Posterior cingulate gyrus (tissue), 11 donors: ENCODE measurements around the gene HSH2D.
"Not testable (repeated sequence)": the region's sequence is repeated elsewhere in the genome, so short reads cannot be mapped to it uniquely, and the experiment has no call there.

ENCODE experiments used
- DNase-seq, 10 donors: peaks; one replicate each; pipeline versions ENCODE4 v3.0.0 to v3.0.0-alpha.2; 2020 to 2021; ENCODE audit warnings: mixed read lengths in 3 of 10
- intact Hi-C: fragments of 100-400 bp; cut with DNase I; formaldehyde crosslinking; loops from one replicate; pipeline ENCODE4 v1.15.1; 2023

HSH2D gene

DNA sequence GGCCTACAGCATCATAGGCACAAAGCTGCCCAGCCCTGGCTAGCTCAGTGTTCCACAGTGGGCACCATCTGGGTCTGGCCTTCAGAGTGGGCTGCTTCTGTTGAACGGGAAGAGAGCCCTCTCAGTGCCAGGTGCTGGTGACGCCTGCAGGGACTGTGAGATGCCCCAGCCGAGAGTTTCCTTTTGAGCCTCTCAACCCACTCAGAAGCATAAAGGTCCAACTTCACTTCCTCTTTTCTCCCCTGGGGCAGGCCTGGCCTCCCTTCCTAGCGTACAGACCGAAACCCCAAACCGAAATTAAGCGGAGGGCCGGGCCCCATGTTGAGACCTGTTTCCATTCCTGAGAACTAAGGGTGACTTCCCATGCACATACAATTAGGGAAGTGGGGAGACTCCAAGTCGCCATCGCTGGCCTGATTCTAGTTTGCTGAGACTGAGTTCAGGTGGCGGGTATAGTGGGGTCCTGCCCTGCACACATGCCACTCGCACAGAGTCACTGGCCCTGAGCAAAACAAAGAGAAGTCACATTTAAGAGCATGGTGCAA, 24.9 kb upstream of the HSH2D start:
- intact Hi-C loops = no loop called here
- peak in 1 of 10 donors; percentile 61 for DNase-seq

DNA sequence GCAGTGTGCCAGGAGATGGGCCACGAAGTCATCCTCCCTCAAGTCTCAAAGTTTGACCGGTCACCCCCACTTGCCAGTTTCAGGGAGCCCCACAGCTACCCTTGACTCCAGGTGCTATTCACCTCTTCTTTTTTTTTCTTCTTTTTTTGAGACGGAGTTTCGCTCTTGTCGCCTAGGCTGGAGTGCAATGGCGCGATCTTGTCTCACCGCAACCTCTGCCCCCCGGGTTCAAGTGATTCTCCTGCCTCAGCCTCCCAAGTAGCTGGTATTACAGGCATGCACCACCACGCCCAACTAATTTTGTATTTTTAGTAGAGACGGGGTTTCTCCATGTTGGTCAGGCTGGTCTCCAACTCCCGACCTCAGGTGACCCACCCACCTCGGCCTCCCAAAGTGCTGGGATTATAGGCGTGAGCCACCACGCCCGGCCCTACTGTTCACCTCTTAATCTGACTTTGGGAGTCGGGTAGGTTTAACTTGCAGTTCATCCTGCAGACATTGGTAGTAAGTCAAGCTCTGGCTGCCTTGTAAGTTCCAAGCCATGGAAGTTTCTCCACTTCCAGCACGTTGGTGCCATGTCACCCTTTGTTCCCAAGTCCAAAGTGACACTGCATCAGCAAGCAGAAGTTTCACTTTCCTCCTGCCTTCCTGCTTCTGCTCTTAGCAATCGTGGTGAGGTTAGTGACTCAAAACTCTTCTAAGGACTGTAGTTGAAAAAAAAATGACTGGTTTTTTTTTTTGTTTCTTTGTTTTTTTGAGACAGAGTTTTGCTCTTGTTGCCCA, 24.2 kb upstream of the HSH2D start:
- DNase-seq = peak in 1 of 10 donors; percentile 13
- intact Hi-C loops = not testable (repeated sequence)

DNA sequence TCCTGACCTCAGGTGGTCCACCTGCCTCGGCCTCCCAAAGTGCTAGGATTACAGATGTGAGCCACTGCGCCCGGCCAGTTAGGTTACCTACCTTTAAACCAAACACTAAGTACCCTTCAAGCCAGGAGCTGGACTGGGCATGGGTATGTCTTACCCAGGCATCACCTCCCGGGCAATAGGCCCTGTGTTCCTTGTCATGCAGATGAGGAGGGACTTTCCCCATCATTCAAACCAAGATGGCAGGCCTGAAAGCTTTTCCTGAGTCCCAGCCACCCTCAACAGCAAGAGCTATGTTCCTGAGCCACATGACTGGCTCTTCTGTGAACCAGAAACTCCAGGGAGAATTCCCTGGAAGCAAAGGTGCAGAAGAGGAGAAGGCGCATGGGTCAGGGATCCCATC, 22.3 kb upstream of the HSH2D start:
- peak in 1 of 10 donors; percentile 35 for DNase-seq
- intact Hi-C loops = no loop called here

DNA sequence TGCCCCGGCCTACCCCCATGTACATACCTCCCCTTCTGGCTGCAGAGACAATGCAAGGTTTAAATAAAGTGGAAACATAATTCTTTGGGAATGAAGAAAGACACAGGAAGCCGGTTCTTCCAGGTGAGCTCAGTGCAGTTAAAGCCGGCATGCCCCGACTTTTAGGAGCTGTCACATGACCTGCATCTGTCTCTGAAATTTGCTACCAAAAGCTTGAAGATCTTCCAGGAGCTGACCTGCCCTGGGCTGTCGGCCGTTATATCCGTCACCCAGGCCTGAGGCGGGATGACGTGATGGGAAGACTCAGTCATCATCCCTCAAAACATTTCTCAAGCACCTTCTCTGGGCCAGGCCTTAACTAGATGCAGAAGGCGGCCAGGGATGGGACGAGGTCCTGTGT, 21.5 kb upstream of the HSH2D start:
- peak in 1 of 10 donors; percentile 29 for DNase-seq
- intact Hi-C loops = no loop called here

DNA sequence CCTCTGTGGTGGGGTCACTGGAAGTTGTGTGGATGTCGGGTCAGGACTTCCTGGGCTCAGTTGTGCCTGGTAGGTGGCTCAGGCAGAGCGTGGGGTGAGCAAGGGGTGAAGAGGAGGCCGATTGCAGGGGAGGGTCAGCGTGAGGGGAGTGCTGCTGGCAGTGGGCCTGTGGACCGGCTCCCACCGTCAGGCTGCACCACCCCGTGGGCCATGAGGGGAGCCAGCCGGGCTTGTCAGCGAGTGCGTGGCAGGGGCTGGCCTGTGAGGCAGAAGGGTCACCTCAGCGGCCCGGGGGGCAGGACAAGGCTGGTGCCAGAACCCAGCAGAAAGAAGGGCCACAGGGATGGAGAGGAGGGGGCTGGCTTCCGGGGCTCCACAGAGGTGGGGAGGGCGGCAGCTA, 18.5 kb upstream of the HSH2D start:
- intact Hi-C loops = no loop called here

DNA sequence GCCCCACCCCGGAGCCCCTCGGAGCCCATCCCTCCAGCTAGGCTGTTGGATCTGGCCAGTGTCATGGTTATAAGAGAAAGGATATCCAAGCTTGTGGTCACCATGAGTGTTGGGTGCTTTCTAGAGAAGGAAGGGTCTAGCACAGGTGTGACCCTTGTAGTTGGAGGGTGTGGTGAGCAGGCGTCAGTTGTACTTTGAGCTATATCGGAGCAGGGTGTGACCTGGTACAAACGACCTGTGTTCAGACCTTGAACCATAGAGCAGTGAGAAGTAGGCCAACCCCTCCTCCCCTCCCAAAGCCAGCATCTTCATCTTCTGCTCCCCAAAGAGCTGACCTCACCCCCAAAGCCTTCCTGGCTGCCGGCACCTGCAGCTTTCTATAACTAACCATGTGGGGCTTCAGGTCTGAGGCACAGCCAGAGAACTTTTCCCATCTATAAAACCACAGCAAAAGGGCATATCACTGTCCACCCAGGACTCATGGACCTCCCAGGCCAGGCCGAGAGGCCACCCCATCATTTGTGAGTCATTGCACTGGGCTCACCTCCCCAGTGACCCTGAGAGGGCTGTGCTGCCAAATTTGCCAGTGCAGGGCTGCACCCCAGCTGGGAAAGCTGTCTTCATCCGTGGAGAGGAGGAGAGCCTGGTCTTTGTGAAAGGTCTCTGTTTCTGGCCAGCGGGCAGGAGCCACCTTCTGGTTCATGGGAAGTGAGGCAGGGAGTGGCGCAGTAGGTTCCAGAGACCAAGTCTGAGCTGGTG, 17.6 kb upstream of the HSH2D start:
- DNase-seq = no peak
- intact Hi-C loops = no loop called here

More for the DNA sequence above, 18.5 kb upstream of the HSH2D start:
- DNase-seq = peak in 1 of 10 donors; percentile 60

DNA sequence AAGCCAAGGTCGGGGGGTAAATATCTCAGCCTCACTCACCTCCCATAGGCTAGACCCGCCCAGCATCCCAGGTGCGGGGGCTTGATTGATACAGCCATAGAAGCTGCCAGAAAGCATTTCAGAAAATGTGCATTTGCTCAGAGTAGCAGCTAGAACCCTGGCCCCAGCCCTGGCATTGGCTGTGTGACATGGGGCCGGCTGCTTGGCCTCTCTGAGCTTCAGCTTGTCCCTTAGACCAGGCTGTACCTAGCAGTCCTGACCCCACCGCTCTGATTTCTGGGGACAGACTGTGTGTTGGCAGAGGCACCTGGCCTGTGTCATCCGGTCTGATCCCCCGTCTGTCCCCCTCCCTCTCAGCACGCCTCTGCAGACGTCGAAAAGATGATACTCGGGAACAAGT, 16.4 kb upstream of the HSH2D start:
- DNase-seq = no peak
- intact Hi-C loops = no loop called here

DNA sequence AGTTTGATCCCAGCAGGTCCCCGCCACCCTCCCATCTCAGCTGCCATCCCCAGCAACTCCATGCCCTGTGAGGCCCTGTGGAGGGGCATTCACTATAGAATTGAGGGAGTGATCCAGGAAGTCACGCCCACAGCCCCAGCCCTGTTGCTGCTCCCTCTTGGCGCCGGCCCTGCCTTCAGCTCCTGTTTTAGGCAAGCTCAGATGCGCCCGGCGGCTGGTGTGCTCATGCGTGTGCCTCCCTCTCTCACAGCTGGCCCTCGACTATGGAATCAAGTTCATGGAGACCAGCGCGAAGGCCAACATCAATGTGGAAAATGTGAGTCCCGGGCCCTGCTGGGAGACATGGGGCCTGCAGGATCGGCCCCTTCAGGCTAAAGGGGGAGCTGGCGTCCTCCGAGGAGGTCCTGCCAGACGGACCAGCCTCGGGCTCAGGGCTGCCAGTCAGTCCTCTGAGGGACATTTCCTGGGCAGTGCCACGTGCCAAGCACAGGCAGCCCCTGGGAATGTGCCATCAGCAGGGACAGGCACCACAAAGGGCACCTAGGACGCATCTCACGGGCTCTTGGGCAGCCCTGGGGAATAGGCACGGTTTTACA, 15.6 kb upstream of the HSH2D start:
- no peak for DNase-seq
- intact Hi-C loops = no loop called here

DNA sequence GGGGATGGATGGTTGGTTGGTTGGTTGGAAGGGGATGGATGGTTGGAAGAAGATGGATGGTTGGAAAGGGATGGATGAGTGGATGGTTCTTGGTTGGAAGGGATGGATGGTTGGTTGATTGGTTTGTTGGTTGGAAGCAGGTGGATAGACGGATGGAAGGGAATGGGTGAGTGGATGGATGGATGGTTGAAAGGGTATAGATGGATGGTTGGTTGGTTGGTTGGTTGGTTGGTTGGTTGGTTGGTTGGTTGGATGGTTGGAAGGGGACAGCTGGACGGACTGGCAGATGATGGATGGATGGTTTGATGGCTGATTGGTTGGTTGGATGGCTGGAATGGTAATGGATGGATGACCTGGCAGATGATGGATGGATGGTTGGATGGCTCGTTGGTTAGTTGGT, 11.8 kb upstream of the HSH2D start:
- DNase-seq = no peak
- intact Hi-C loops = no loop called here

DNA sequence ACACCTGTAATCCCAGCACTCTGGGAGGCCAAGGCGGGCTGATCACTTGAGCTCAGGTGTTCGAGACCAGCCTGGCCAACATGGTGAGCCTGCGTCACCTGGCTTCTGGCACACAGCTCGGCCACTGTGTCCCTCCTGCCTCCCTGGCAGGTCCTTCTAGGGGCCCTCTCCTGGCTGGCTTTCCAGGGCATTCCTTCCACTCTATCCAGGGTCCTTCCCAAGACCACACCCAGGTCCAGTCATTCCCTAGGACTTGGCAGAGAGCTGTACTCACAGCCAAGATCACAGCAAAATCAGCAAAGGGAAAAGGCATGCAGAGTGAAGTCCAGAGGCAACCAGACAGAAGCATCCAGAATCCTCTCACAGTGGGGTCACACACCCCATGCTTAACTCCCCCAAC, 9.7 kb upstream of the HSH2D start:
- intact Hi-C loops = no loop called here
- no peak for DNase-seq

DNA sequence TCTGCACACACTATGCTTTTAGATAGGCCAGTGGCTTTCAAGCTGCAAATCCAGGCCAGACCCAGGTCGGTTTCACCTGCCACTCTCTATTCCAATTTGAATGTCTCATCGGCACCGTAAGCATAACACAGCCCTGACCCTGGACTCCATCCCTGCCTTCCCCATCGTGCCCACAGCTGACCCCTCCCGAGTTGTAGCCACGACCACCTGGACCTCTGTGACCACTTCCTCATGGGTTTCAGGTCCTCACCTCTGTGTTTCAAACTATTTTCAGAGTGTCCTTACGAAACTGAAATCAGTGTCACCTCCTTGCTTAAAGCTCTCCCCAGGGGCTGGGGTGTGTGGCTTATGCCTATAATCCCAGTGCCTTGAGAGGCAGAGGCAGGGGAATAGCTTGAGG, 9.0 kb upstream of the HSH2D start:
- intact Hi-C loops = no loop called here
- no peak for DNase-seq

DNA sequence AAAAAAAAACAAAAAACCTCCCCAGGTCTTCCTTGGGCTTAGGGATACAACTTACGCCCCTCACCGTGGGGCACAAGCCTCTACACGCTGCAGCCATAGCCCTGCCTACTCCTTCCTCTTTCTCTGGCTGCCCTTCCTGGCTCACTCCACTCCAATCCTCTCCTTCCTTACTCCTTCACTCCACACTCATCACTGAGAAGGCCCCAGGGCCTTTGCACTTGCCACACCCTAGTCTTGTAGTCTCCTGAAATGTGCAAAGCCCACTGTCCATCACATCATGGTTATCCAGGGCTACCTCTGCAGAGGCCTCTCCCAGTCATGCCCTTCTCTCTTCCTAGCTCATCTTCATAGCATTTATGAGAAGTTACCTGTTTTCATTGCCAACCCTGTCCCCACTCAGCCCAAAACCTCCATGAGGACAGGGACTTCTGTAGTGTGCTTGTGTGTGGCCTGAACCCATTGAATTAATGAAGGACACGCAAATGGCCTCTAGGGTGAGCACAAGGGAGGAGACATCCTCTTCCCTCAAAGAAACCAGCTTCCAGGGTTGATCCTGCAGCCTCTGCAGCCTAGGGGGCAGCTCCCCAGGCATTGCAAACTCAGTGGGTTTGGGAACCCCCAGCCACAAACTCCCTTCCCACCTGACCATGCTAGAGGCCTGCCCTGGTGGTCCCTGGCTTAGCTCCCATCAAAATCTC, 7.9 kb upstream of the HSH2D start:
- intact Hi-C loops = no loop called here

DNA sequence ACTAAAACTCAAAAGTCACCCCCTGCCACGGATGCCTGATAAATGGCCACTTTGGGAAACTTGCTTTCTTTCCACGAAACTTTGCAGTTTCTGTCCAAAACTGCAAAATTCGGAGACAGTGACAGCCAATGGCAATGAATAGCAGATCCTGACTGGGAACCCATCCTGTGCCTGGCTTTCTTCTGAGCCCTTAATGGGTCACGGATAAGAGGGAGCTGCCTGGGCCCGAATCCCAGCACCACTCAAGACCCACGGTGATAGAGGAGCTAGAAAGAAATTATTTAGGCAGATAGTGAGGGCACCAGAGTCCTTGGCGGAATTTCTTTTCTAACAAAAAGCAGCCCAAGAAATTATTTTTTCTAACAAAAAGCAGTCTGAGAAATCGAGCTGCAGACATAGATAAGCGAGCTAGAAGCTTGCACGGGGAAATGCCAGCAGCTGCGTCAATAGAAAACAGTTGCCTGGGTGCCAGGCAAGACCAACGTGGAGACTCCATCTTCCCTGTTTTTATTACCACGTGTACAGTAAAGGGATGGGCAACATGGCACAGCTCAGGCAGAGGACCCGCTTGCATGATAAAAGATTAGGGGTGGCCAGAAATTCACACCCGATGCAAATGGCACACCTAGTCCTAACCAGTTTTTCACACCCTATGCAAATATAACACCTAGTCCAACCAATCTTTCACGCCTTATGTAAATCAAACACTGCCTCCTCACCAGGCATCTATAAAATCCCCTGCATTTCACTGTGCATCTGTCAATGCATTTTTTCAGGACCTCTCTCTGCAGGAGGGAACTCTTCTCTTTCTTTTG, 7.1 kb upstream of the HSH2D start:
- DNase-seq = no peak
- intact Hi-C loops = no loop called here

More for the DNA sequence above, 7.9 kb upstream of the HSH2D start:
- DNase-seq = no peak

DNA sequence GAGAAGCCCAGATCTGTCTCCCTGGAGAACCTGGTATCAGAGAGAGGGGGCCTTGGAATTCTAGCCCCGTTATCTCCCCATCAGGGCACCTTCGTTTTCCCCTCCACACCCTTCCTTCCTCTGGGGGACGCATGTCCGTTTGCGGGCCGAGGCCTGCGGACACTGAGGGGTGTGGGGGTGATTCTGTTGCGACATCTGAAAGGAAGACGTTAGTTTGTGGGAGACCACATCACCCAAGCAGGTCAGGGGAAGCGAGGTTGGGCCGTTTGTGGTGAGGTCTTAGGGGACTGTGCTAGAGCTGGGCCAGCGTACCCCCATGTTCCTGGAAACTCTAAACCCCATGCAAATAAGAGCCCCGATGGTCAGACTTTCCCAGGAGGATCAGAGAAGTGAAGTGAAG, 3.7 kb upstream of the HSH2D start:
- intact Hi-C loops = no loop called here
- no peak for DNase-seq

DNA sequence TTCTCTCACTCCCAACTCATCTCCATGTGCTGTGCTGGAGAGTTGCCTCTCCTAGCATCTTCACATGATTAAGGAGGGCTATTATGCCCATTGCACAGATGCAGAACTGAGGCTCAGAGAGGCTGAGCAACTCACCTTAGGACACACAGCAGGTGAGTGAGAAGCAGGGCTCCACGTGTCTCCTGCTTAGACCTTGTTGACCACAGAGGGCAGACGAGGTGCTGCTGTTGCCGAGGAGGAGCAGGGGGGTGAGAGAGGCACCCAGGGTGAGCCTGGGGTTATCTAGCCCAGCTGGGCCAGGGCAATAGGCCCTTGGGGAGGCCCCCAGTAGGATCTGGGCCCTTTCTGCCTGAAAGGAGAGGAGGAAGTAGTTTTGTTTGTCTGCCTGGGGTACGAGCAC, 2.4 kb upstream of the HSH2D start:
- intact Hi-C loops = no loop called here
- no peak for DNase-seq

DNA sequence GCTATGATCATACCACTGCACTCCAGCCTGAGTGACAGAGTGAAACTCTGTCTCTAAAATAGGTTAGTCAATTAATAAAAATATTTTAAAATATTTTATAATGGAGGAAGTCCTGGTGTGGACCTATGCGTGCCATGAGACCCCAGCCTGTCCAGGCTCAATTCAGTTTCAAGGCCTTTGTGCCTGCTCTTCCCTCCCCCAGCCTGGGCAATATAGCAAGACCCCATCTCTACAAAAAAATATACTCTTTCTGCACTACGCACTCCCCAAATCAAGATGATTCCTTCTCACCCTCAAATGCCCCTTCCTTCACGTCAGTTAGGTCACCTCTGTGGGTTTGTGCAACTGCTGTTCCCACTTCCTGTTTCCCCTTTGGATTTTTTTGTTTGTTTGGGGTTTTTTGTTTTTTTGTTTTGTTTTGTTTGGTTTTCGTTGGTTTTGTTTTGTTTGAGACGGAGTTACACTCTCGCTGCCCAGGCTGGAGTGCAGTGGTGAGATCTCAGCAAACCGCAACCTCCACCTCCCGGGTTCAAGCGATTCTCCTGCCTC, 1.4 kb upstream of the HSH2D start:
- intact Hi-C loops = no loop called here
- DNase-seq = no peak

DNA sequence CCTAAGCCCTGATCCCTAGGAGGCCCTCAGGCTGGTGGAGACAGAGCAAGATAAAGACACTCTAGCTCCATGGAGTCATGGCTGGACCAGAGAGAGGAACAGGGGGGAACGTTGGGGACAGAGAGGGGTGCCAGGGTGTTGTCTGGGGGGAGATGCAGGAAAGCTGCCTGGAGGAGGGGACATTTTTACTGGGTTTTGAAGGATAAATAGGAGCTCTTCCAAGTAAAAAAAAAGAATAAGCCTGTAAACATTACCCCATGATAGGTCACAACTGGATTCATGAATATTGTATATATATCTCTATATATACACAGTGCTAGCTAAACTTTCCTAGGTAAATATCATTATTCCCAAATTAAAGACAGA, 714 bp downstream of the HSH2D start:
- intact Hi-C loops = no loop called here
- no peak for DNase-seq

DNA sequence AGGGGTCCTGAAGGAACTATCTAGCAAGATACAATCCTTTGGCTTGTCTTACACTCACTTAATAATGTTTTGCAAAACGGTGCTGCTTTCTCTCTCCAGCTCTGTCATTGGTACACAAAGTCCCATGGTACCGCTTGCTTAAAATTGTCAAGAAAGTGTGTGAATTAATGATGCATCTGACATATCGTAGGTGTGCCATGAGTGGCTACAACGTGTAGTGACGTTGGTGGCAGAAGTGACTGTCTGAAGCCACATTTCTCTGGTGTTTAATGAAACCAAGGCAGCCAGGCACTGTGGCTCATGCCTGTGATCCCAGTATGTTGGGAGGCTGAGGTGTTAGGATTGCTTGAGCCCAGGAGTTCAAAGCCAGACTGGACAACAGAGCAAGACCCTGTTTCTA, 2.6 kb downstream of the HSH2D start:
- DNase-seq = no peak
- intact Hi-C loops = no loop called here

DNA sequence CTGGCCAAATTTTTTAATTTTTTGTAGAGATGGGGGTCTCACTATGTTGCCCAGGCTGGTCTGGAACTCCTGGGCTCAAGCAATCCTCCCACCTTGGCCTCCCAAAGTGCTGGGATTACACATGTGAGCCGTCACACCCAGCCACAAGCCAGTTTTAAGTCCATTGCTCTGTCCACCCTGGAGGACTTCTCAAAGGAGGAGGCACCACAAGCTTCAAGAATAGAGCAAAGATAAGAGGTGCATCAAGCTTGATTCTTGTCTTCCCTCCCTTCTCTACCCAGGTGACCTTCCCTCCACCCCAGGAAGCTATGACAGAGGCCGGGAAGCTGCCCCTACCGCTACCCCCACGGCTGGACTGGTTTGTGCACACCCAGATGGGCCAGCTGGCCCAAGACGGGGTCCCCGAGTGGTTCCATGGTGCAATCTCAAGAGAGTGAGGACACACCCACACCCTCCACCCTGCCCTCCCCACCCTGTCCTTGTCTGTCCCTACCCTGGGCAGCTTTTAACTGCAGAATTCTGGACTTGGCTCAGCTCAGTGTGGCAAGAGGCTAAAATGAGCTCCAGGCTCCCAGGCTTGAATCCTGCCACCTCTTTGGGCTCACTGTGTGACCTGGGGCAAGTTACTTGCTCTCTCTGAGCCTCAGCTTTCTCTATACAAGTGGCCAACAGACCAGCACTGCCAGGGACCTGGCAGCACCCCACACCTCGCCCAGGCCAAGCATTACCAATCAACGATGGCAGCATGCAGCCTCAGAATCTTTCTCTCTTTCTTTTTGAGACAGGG, 5.2 kb downstream of the HSH2D start:
- DNase-seq = no peak
- intact Hi-C loops = no loop called here
